HepG2 (cell line): ENCODE data around the gene PIK3R1. TPM values are rescaled to one million over a fixed set of nuclear protein-coding genes. Genes with fewer than 3 reads are reported as not detected.

ENCODE experiments used
- ARID4A ChIP-seq: sonication (generic); formaldehyde crosslinking; IDR thresholded peaks from 2 replicates; pipeline ENCODE4 v1.5.0; 2020; ENCODE audit warnings: mild to moderate bottlenecking, missing genetic modification reagents, borderline replicate concordance
- HDAC1 ChIP-seq: sonication (generic); formaldehyde crosslinking; IDR thresholded peaks from 2 replicates; pipeline ENCODE4 v1.5.1; 2020; ENCODE audit warnings: mild to moderate bottlenecking, missing genetic modification reagents
- HNF1A ChIP-seq, 2 experiments: sonication (generic) in 1 of 2; formaldehyde crosslinking in 1 of 2; IDR thresholded peaks; 2 replicates each; pipeline versions ENCODE4 v1.4.0 to v1.6.1; 2016 to 2020; ENCODE audit warnings: borderline replicate concordance in 1 of 2, low read depth in 1 of 2, mild to moderate bottlenecking in 1 of 2, missing genetic modification reagents in 1 of 2
- MED8 ChIP-seq: sonication (generic); formaldehyde crosslinking; IDR thresholded peaks from 2 replicates; pipeline ENCODE4 v1.8.1; 2023; ENCODE audit warnings: mild to moderate bottlenecking, missing genetic modification reagents; ENCODE audit not compliant: insufficient replicate concordance
- NPAS2 ChIP-seq: sonication (generic); formaldehyde crosslinking; IDR thresholded peaks from 2 replicates; pipeline ENCODE4 v1.8.0; 2022; ENCODE audit warnings: mild to moderate bottlenecking, missing genetic modification reagents, borderline replicate concordance
- ONECUT2 ChIP-seq: sonication (generic); formaldehyde crosslinking; IDR thresholded peaks from 2 replicates; pipeline ENCODE4 v1.4.0; 2020; ENCODE audit warnings: missing genetic modification reagents
- PRDM4 ChIP-seq: sonication (generic); formaldehyde crosslinking; IDR thresholded peaks from 2 replicates; pipeline ENCODE4 v1.9.0; 2021; ENCODE audit warnings: missing genetic modification reagents, borderline replicate concordance
- PRPF4 ChIP-seq: fragments of 200-400 bp; formaldehyde crosslinking; IDR thresholded peaks from 2 replicates; pipeline ENCODE4 v1.6.1; 2016; ENCODE audit warnings: low read length, low read depth; ENCODE audit not compliant: poor library complexity, severe bottlenecking
- SMAD1 ChIP-seq: sonication (generic); formaldehyde crosslinking; IDR thresholded peaks from 2 replicates; pipeline ENCODE4 v1.4.0; 2020; ENCODE audit warnings: missing genetic modification reagents, low read depth, mild to moderate bottlenecking, borderline replicate concordance
- SOX5 ChIP-seq: IDR thresholded peaks from 2 replicates; pipeline ENCODE4 v1.6.1; 2016; ENCODE audit warnings: borderline replicate concordance
- STAT6 ChIP-seq: sonication (generic); formaldehyde crosslinking; IDR thresholded peaks from 2 replicates; pipeline ENCODE4 v1.4.0; 2020; ENCODE audit warnings: missing genetic modification reagents, mild to moderate bottlenecking, borderline replicate concordance
- ZNF138 ChIP-seq: sonication (generic); formaldehyde crosslinking; IDR thresholded peaks from 2 replicates; pipeline ENCODE4 v1.5.0; 2020; ENCODE audit warnings: mild to moderate bottlenecking, low read depth, missing genetic modification reagents
- ZNF292 ChIP-seq: sonication (generic); formaldehyde crosslinking; IDR thresholded peaks from 2 replicates; pipeline ENCODE4 v1.8.1; 2022; ENCODE audit warnings: mild to moderate bottlenecking, low read depth, missing genetic modification reagents, borderline replicate concordance
- ZSCAN25 ChIP-seq: sonication (generic); formaldehyde crosslinking; IDR thresholded peaks from 2 replicates; pipeline ENCODE4 v1.8.0; 2022; ENCODE audit warnings: mild to moderate bottlenecking, missing genetic modification reagents
- ZSCAN9 ChIP-seq: IDR thresholded peaks from 2 replicates; pipeline ENCODE4 v1.6.1; 2016; ENCODE audit warnings: borderline replicate concordance
- polyA plus RNA-seq, 8 experiments: library from polyadenylated mRNA; depleted of rRNA in 3 of 8; stranded (reverse) in 7 of 8; unstranded in 1 of 8; fragments of >200 nt; fragmentation: Illumina TruSeq in 4 of 8; extraction: Trizol in 4 of 8; gene quantifications; 2 replicates each; pipeline versions ENCODE4 v1.2.1 to v1.2.3, GENCODE V29; 2011 to 2016; ENCODE audit warnings: low read depth in 4 of 8, missing spikeins in 1 of 8, mixed read lengths in 1 of 8; ENCODE audit not compliant: insufficient read depth in 1 of 8
- total RNA-seq, 5 experiments: library from RNA; depleted of rRNA; stranded (reverse); fragments of >200 nt; fragmentation: Illumina TruSeq; extraction: Trizol; gene quantifications; 2 replicates each; pipeline ENCODE4 v1.2.3, GENCODE V29; 2016; ENCODE audit warnings: low read depth in 1 of 5

The PIK3R1 gene
- total and polyA plus RNA-seq, 2 of the 13 experiments (the other 11 are each of a cell fraction or from before 2014, with no cell fraction given), result 8.4 to 21.3 TPM

GRCh38 chr5:68271124-68271523 is 55.6 kb downstream of the PIK3R1 start (continued):
- no peak for TF ChIP-seq HNF1A (IDR thresholded peaks at IDR 0.05; ENCODE audit: low read depth)
- no peak for TF ChIP-seq HNF1A (CRISPR knock-in tag; IDR thresholded peaks at IDR 0.05; ENCODE audit: borderline replicate concordance)
- peak; percentile 39; the same call in 1 of the 2 replicates for TF ChIP-seq HDAC1
- TF ChIP-seq SOX5 (CRISPR knock-in tag), result peak; percentile 62; the same call in 1 of the 2 replicates
- no peak for TF ChIP-seq PRPF4
- TF ChIP-seq ZSCAN9 (CRISPR knock-in tag), result no peak
- peak; percentile 48 for TF ChIP-seq MED8 (CRISPR knock-in tag)
- TF ChIP-seq ZNF292 (CRISPR knock-in tag), result peak; percentile 79; the same call in 1 of the 2 replicates
- TF ChIP-seq NPAS2, result no peak
- peak; percentile 13; the same call in 1 of the 2 replicates for TF ChIP-seq ARID4A (CRISPR knock-in tag)
- no peak for TF ChIP-seq SMAD1
- no peak for TF ChIP-seq ZSCAN25 (CRISPR knock-in tag)
- peak; percentile 88 for TF ChIP-seq ONECUT2 (CRISPR knock-in tag)
- TF ChIP-seq STAT6 (CRISPR knock-in tag), result no peak
- TF ChIP-seq PRDM4 (CRISPR knock-in tag), result no peak
- no peak for TF ChIP-seq ZNF138 (CRISPR knock-in tag)
